HEK293 (cell line): ENCODE measurements around the gene MTERF4.

Experiments
- CTCF ChIA-PET: fragments of 350-600 bp; formaldehyde crosslinking; extraction: SDS; loops from one replicate; lab custom pipeline; 2021; ENCODE audit warnings: antibody characterized with exemption; lab: Yijun Ruan, JAX
- POLR2A ChIA-PET: fragments of 300-600 bp; formaldehyde crosslinking; extraction: SDS; loops from one replicate; lab custom pipeline; 2020; ENCODE audit warnings: antibody characterized with exemption, inconsistent platforms; lab: Yijun Ruan, JAX
- H3K27ac ChIP-seq: fragments of 200-500 bp; sonication (Bioruptor generic); 2 replicates; pipeline ENCODE4 v1.5.1; 2014; ENCODE audit warnings: low read depth, low read length, control low read depth, inconsistent platforms; ENCODE audit errors: extremely low read depth
- H3K36me3 ChIP-seq, 2 experiments: fragments of 200-500 bp in 1 of 2; sonication (Bioruptor generic) in 1 of 2; 1 replicate in 1 of 2; 2 replicates in 1 of 2; pipeline ENCODE4 v1.5.1; 2014 to 2017; ENCODE audit warnings: inconsistent platforms in 2 of 2, low read length in 2 of 2; ENCODE audit not compliant: control insufficient read depth in 2 of 2, insufficient read depth in 1 of 2
- H3K4me1 ChIP-seq: fragments of 200-500 bp; sonication (Bioruptor generic); 2 replicates; pipeline ENCODE4 v1.5.1; 2014; ENCODE audit warnings: mild to moderate bottlenecking, low read length, inconsistent platforms; ENCODE audit not compliant: control insufficient read depth, insufficient read depth
- H3K4me3 ChIP-seq: 2 replicates; pipeline ENCODE4 v1.5.1; 2011; ENCODE audit warnings: low read depth, mild to moderate bottlenecking, control low read depth, low read length, moderate library complexity
- H3K9me3 ChIP-seq: fragments of 200-500 bp; sonication (Bioruptor generic); 2 replicates; pipeline ENCODE4 v1.5.1; 2014; ENCODE audit warnings: low read depth, low read length, inconsistent platforms; ENCODE audit not compliant: control insufficient read depth, insufficient read depth
- GLI4 ChIP-seq: fragments of 450-650 bp; formaldehyde crosslinking; IDR thresholded peaks from 2 replicates; pipeline ENCODE4 v1.5.1; 2016; ENCODE audit warnings: missing biosample characterization, missing genetic modification characterization
- HOXD13 ChIP-seq: sonication (generic); formaldehyde crosslinking; IDR thresholded peaks from 2 replicates; pipeline ENCODE4 v1.8.0; 2022; ENCODE audit warnings: missing genetic modification reagents, borderline replicate concordance
- MZF1 ChIP-seq: fragments of 450-650 bp; formaldehyde crosslinking; IDR thresholded peaks from 2 replicates; pipeline ENCODE4 v1.5.1; 2017; ENCODE audit warnings: missing biosample characterization, missing genetic modification characterization, borderline replicate concordance
- SETDB1 ChIP-seq: IDR thresholded peaks from one replicate; pipeline ENCODE4 v1.6.1; 2017; ENCODE audit warnings: mild to moderate bottlenecking, low read length, moderate library complexity, mixed read lengths; ENCODE audit not compliant: insufficient read length
- WT1 ChIP-seq: fragments of 450-650 bp; formaldehyde crosslinking; IDR thresholded peaks from 2 replicates; pipeline ENCODE4 v1.5.1; 2016; ENCODE audit warnings: missing biosample characterization, missing genetic modification characterization
- ZNF133 ChIP-seq: fragments of 450-650 bp; formaldehyde crosslinking; IDR thresholded peaks from 2 replicates; pipeline ENCODE4 v1.5.1; 2016; ENCODE audit warnings: missing biosample characterization, missing genetic modification characterization
- ZNF16 ChIP-seq: fragments of 450-650 bp; formaldehyde crosslinking; IDR thresholded peaks from 2 replicates; pipeline ENCODE4 v1.5.1; 2016; ENCODE audit warnings: low read depth, missing biosample characterization, missing genetic modification characterization
- ZNF266 ChIP-seq: fragments of 450-650 bp; formaldehyde crosslinking; IDR thresholded peaks from 2 replicates; pipeline ENCODE4 v1.5.1; 2016; ENCODE audit warnings: missing biosample characterization, missing genetic modification characterization, low read depth
- ZNF274 ChIP-seq, 2 experiments: fragments of 200-500 bp in 1 of 2; fragments of 450-650 bp in 1 of 2; sonication (Bioruptor generic) in 1 of 2; formaldehyde crosslinking in 1 of 2; IDR thresholded peaks; 2 replicates each; pipeline versions ENCODE4 v1.5.1 to v1.6.1; 2014 to 2016; ENCODE audit warnings: borderline replicate concordance in 1 of 2, inconsistent platforms in 1 of 2, low read length in 1 of 2, missing biosample characterization in 1 of 2, missing genetic modification characterization in 1 of 2
- ZNF324 ChIP-seq: fragments of 450-650 bp; formaldehyde crosslinking; IDR thresholded peaks from 2 replicates; pipeline ENCODE4 v1.5.1; 2016; ENCODE audit warnings: missing biosample characterization, missing genetic modification characterization
- ZNF426 ChIP-seq: fragments of 450-650 bp; formaldehyde crosslinking; IDR thresholded peaks from 2 replicates; pipeline ENCODE4 v1.5.1; 2017; ENCODE audit warnings: missing biosample characterization, missing genetic modification characterization, mild to moderate bottlenecking, inconsistent platforms, moderate library complexity
- ZNF529 ChIP-seq: fragments of 450-650 bp; formaldehyde crosslinking; IDR thresholded peaks from 2 replicates; pipeline ENCODE4 v1.5.1; 2017; ENCODE audit warnings: missing genetic modification characterization, missing biosample characterization; ENCODE audit not compliant: insufficient replicate concordance
- ZNF561 ChIP-seq: fragments of 450-650 bp; IDR thresholded peaks from 2 replicates; pipeline ENCODE4 v1.5.1; 2018; ENCODE audit warnings: missing biosample characterization, missing genetic modification characterization, borderline replicate concordance
- ZNF660 ChIP-seq: fragments of 450-650 bp; IDR thresholded peaks from 2 replicates; pipeline ENCODE4 v1.5.1; 2018; ENCODE audit warnings: missing biosample characterization, mild to moderate bottlenecking, missing genetic modification characterization
- ZNF791 ChIP-seq: fragments of 450-650 bp; formaldehyde crosslinking; IDR thresholded peaks from 2 replicates; pipeline ENCODE4 v1.5.1; 2016; ENCODE audit warnings: missing biosample characterization, missing genetic modification characterization
- TF ChIP-seq, protein P1 (sequence below): fragments of 450-650 bp; formaldehyde crosslinking; conservative IDR thresholded peaks from 2 replicates; pipeline ENCODE4 v1.5.1; 2016; ENCODE audit warnings: low read depth, missing biosample characterization, missing genetic modification characterization
- TF ChIP-seq, protein P2 (sequence below): fragments of 450-650 bp; formaldehyde crosslinking; IDR thresholded peaks from 2 replicates; pipeline ENCODE4 v1.5.1; 2016; ENCODE audit warnings: missing biosample characterization, missing genetic modification characterization
- TF ChIP-seq, protein P3 (sequence below): fragments of 450-650 bp; formaldehyde crosslinking; IDR thresholded peaks from 2 replicates; pipeline ENCODE4 v1.5.1; 2016; ENCODE audit warnings: missing biosample characterization, missing genetic modification characterization
- TF ChIP-seq, protein P4 (sequence below): fragments of 450-650 bp; formaldehyde crosslinking; IDR thresholded peaks from 2 replicates; pipeline ENCODE4 v1.5.1; 2016; ENCODE audit warnings: missing biosample characterization, missing genetic modification characterization

The MTERF4 gene

DNA sequence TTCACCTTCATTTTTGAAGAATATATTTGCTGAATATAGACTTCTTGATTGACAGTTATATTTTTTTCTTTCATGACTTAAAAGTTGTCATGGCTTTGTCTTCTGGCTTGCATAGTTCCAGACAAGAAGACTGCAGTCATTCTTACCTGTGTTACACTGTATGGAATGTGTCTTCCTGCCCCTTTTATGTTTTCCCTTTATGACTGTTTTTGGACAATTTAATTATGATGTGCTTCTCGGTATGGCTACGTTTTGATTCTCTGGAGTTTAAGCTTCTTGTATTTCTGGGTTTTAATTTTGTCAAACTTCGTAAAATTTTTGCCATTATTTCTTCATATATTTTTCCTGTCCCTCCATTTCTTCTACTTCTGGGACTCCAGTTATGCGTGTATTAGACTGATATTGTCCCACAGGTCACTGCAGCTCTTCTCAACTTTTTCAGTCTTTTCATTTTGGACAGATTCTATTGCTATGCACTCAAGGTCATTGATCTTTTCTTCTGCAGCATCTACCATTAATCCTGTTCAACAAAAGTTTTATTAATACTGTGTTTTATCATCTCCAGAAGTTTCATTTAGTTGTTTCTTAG, 17.1 kb downstream of the MTERF4 start:
- no peak overlapping the region for H3K27ac ChIP-seq
- no peaks in the 10 kb centered on the region for H3K4me1 ChIP-seq
- H3K36me3 ChIP-seq, result peaks cover 24 to 42% of the 10 kb centered on the region in 2 experiments
- POLR2A ChIA-PET, result no interaction called here
- H3K4me3 ChIP-seq, result no peak overlapping the region
- CTCF ChIA-PET, result no interaction called here
- H3K9me3 ChIP-seq, result no peaks in the 10 kb centered on the region
- TF ChIP-seq SETDB1, result peak; percentile 90
- TF ChIP-seq ZNF791, result peak; percentile 92
- TF ChIP-seq ZNF133 (tag by site-specific recombination), result peak; percentile 79
- TF ChIP-seq ZNF324 (tag by site-specific recombination), result no peak
- no peak for TF ChIP-seq ZNF266 (tag by site-specific recombination)
- TF ChIP-seq ZNF274 (IDR thresholded peaks at IDR 0.05; ENCODE audit: low read length), result no peak
- no peak for TF ChIP-seq ZNF274 (tag by site-specific recombination; IDR thresholded peaks at IDR 0.05; ENCODE audit: borderline replicate concordance)
- TF ChIP-seq, all 188 proteins: peak for 3

DNA sequence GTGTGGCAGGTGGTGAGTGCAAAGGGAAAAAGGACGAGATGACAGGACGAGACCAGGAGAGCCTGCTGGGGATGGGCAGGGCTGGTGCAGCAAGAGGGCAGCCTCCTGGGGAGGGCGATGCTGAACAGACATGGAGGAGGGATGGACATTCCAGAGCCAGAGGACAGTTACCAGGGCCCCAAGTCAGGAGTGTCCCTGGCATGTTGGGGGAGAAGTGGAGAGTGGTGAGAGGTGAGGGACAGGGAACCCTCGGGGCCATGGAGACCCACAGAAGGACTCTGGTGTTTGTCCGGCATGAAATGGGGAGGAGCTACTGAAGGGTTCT, 19.0 kb downstream of the MTERF4 start:
- Histone ChIP-seq H3K4me3 (no peak overlapping the region), H3K36me3 (peaks cover 19 to 25% of the 10 kb centered on the region in 2 experiments), H3K27ac (no peak overlapping the region), H3K9me3 (no peaks in the 10 kb centered on the region), H3K4me1 (no peaks in the 10 kb centered on the region)
- POLR2A ChIA-PET, result interaction anchor here (0.6 kb wide), 1 partner anchor 314 kb away, joined by 4 read pairs; no protein-coding TSS in a partner anchor
- CTCF ChIA-PET, result interaction anchor here (0.9 kb wide), 1 partner anchor 12 kb away, joined by 4 read pairs; no protein-coding TSS in a partner anchor
- TF ChIP-seq, protein P1, sequence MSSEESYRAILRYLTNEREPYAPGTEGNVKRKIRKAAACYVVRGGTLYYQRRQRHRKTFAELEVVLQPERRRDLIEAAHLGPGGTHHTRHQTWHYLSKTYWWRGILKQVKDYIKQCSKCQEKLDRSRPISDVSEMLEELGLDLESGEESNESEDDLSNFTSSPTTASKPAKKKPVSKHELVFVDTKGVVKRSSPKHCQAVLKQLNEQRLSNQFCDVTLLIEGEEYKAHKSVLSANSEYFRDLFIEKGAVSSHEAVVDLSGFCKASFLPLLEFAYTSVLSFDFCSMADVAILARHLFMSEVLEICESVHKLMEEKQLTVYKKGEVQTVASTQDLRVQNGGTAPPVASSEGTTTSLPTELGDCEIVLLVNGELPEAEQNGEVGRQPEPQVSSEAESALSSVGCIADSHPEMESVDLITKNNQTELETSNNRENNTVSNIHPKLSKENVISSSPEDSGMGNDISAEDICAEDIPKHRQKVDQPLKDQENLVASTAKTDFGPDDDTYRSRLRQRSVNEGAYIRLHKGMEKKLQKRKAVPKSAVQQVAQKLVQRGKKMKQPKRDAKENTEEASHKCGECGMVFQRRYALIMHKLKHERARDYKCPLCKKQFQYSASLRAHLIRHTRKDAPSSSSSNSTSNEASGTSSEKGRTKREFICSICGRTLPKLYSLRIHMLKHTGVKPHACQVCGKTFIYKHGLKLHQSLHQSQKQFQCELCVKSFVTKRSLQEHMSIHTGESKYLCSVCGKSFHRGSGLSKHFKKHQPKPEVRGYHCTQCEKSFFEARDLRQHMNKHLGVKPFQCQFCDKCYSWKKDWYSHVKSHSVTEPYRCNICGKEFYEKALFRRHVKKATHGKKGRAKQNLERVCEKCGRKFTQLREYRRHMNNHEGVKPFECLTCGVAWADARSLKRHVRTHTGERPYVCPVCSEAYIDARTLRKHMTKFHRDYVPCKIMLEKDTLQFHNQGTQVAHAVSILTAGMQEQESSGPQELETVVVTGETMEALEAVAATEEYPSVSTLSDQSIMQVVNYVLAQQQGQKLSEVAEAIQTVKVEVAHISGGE (tag by site-specific recombination), result no peak
- TF ChIP-seq GLI4 (tag by site-specific recombination), result no peak
- no peak for TF ChIP-seq HOXD13 (CRISPR knock-in tag)
- TF ChIP-seq, protein P2, sequence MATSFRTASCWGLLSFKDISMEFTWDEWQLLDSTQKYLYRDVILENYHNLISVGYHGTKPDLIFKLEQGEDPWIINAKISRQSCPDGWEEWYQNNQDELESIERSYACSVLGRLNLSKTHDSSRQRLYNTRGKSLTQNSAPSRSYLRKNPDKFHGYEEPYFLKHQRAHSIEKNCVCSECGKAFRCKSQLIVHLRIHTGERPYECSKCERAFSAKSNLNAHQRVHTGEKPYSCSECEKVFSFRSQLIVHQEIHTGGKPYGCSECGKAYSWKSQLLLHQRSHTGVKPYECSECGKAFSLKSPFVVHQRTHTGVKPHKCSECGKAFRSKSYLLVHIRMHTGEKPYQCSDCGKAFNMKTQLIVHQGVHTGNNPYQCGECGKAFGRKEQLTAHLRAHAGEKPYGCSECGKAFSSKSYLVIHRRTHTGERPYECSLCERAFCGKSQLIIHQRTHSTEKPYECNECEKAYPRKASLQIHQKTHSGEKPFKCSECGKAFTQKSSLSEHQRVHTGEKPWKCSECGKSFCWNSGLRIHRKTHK (tag by site-specific recombination), result no peak
- TF ChIP-seq, protein P3, sequence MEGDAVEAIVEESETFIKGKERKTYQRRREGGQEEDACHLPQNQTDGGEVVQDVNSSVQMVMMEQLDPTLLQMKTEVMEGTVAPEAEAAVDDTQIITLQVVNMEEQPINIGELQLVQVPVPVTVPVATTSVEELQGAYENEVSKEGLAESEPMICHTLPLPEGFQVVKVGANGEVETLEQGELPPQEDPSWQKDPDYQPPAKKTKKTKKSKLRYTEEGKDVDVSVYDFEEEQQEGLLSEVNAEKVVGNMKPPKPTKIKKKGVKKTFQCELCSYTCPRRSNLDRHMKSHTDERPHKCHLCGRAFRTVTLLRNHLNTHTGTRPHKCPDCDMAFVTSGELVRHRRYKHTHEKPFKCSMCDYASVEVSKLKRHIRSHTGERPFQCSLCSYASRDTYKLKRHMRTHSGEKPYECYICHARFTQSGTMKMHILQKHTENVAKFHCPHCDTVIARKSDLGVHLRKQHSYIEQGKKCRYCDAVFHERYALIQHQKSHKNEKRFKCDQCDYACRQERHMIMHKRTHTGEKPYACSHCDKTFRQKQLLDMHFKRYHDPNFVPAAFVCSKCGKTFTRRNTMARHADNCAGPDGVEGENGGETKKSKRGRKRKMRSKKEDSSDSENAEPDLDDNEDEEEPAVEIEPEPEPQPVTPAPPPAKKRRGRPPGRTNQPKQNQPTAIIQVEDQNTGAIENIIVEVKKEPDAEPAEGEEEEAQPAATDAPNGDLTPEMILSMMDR (tag by site-specific recombination), result no peak
- no peak for TF ChIP-seq ZNF426 (tag by site-specific recombination)
- TF ChIP-seq ZNF529 (tag by site-specific recombination), result no peak
- no peak for TF ChIP-seq MZF1 (tag by site-specific recombination)
- no peak for TF ChIP-seq ZNF16 (tag by site-specific recombination)
- TF ChIP-seq, protein P4, sequence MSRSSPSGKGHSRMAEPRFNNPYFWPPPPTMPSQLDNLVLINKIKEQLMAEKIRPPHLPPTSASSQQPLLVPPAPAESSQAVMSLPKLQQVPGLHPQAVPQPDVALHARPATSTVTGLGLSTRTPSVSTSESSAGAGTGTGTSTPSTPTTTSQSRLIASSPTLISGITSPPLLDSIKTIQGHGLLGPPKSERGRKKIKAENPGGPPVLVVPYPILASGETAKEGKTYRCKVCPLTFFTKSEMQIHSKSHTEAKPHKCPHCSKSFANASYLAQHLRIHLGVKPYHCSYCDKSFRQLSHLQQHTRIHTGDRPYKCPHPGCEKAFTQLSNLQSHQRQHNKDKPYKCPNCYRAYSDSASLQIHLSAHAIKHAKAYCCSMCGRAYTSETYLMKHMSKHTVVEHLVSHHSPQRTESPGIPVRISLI, result no peak
- no peak for TF ChIP-seq ZNF561
- no peak for TF ChIP-seq WT1 (tag by site-specific recombination)
- TF ChIP-seq ZNF660 (tag by site-specific recombination), result no peak
